DND-41 (cell line): ENCODE results near the gene DLX5.
"Not testable (repeated sequence)": the region's sequence is repeated elsewhere in the genome, so short reads cannot be mapped to it uniquely, and the experiment has no call there.

ENCODE experiments used
- ATAC-seq: fragments of 200-7000 bp; cut with Tn5 transposase; 3 replicates; pipeline ENCODE4 v1.9.1; 2021; ENCODE audit warnings: low read depth; ENCODE audit not compliant: insufficient read depth
- DNase-seq: peaks from one replicate; pipeline ENCODE4 v3.0.0-alpha.2; 2020
- H2AFZ ChIP-seq: 2 replicates; pipeline ENCODE4 v1.6.0; 2012; ENCODE audit warnings: low read depth, low read length
- H3K27ac ChIP-seq: 2 replicates; pipeline ENCODE4 v1.5.1; 2012; ENCODE audit warnings: low read length, inconsistent platforms
- H3K27me3 ChIP-seq: fragments of 200-600 bp; sonication (generic); 2 replicates; pipeline ENCODE4 v1.6.0; 2012; ENCODE audit warnings: low read length, mild to moderate bottlenecking, inconsistent platforms; ENCODE audit not compliant: insufficient read depth, poor library complexity
- H3K36me3 ChIP-seq: 2 replicates; pipeline ENCODE4 v1.5.1; 2012; ENCODE audit warnings: low read length, inconsistent platforms; ENCODE audit not compliant: insufficient read depth
- H3K4me1 ChIP-seq: 2 replicates; pipeline ENCODE4 v1.5.1; 2012; ENCODE audit warnings: mild to moderate bottlenecking, low read length; ENCODE audit not compliant: insufficient read depth
- H3K4me2 ChIP-seq: 2 replicates; pipeline ENCODE4 v1.6.0; 2012; ENCODE audit warnings: mild to moderate bottlenecking, moderate library complexity, low read length, inconsistent platforms; ENCODE audit not compliant: insufficient read depth
- H3K4me3 ChIP-seq, 2 experiments: fragments of 200-600 bp in 1 of 2; shearing (Covaris generic) in 1 of 2; 2 replicates each; pipeline ENCODE4 v1.5.1; 2012 to 2016; ENCODE audit warnings: inconsistent platforms in 2 of 2, low read length in 2 of 2, mild to moderate bottlenecking in 2 of 2, low read depth in 1 of 2, moderate library complexity in 1 of 2
- H3K79me2 ChIP-seq: 2 replicates; pipeline ENCODE4 v1.6.0; 2012; ENCODE audit warnings: low read length, inconsistent platforms; ENCODE audit not compliant: insufficient read depth
- H3K9ac ChIP-seq: 2 replicates; pipeline ENCODE4 v1.6.0; 2012; ENCODE audit warnings: low read depth, mild to moderate bottlenecking, inconsistent platforms, low read length, moderate library complexity
- H3K9me3 ChIP-seq: 2 replicates; pipeline ENCODE4 v1.5.1; 2012; ENCODE audit warnings: low read length, moderate library complexity, mild to moderate bottlenecking, inconsistent platforms; ENCODE audit not compliant: insufficient read depth, severe bottlenecking
- H4K20me1 ChIP-seq: 2 replicates; pipeline ENCODE4 v1.6.0; 2012; ENCODE audit warnings: low read length; ENCODE audit not compliant: insufficient read depth
- EZH2 ChIP-seq: IDR thresholded peaks from 3 replicates; pipeline ENCODE4 v1.6.1; 2012; ENCODE audit warnings: borderline replicate concordance, low read depth, mild to moderate bottlenecking, moderate library complexity, low read length, inconsistent platforms; ENCODE audit not compliant: severe bottlenecking
- TF ChIP-seq, protein P1 (sequence below): IDR thresholded peaks from 2 replicates; pipeline ENCODE4 v1.5.1; 2012; ENCODE audit warnings: borderline replicate concordance, low read length, moderate library complexity, mild to moderate bottlenecking; ENCODE audit not compliant: poor library complexity, severe bottlenecking; ENCODE audit errors: extremely low read depth

DLX5 gene

DNA sequence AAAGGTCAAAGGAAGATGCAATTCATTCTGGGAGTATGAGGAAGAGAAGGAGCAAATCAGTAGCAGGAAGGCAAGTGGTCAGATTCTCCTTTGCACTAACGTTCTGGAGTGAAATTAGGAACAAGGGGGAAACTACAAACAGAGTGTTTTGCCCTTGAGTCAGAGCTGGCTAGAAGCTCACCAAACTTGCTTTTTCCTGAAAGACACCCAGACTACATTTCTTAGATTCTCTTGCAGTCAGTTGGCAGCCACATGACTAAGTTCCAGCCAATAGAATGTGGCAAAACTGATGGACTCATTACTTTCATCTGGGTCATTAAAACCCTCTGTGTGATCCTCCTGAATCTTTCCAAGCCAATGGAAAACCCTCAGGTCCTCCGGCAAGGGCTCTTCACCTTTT is 18.6 kb upstream of the DLX5 start:
- no peak for ATAC-seq
- TF ChIP-seq, protein P1, sequence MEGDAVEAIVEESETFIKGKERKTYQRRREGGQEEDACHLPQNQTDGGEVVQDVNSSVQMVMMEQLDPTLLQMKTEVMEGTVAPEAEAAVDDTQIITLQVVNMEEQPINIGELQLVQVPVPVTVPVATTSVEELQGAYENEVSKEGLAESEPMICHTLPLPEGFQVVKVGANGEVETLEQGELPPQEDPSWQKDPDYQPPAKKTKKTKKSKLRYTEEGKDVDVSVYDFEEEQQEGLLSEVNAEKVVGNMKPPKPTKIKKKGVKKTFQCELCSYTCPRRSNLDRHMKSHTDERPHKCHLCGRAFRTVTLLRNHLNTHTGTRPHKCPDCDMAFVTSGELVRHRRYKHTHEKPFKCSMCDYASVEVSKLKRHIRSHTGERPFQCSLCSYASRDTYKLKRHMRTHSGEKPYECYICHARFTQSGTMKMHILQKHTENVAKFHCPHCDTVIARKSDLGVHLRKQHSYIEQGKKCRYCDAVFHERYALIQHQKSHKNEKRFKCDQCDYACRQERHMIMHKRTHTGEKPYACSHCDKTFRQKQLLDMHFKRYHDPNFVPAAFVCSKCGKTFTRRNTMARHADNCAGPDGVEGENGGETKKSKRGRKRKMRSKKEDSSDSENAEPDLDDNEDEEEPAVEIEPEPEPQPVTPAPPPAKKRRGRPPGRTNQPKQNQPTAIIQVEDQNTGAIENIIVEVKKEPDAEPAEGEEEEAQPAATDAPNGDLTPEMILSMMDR, result no peak
- no peak for TF ChIP-seq EZH2

DNA sequence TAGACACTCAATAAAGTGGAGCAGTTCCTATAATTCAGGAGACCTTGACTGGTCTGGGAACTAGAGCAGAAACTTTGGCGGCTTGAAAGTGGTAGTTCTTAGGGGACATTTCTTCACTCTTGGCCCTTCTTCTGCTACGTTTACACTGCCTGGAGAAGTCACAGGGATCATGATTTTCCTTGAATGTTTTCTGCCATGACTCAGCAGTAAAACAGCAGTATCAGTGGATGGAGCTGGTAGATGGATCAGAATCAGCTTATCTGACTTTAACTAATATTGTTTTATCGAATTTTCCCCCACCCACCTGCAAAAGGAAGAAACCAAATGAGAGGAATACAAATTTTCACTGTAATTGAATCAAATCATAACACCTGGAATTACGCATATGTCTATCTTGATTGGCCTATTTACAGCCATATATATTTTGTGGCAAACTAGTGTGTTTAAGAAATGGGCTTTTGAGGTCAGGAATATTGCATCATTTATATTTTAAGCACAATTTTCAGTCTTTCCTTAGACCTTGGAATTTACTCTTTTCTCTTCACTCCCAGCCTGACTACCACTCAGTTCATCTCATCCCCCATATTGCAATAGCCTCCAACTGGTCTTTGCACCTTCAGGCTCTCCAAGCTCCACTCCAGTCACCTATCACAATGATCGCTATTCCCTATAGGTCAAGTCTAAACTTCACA is 14.9 kb upstream of the DLX5 start:
- no peaks in the 10 kb centered on the region for H3K79me2 ChIP-seq
- no peaks in the 10 kb centered on the region for H3K9me3 ChIP-seq
- H4K20me1 ChIP-seq, result no peaks in the 10 kb centered on the region
- no peak for TF ChIP-seq EZH2
- TF ChIP-seq, protein P1, result no peak
- no peak overlapping the region for H2AFZ ChIP-seq
- no peak for DNase-seq
- H3K27me3 ChIP-seq, result no peaks in the 10 kb centered on the region
- no peak for ATAC-seq
- H3K36me3 ChIP-seq, result no peaks in the 10 kb centered on the region
- H3K4me3 ChIP-seq, result no peak overlapping the region
- H3K4me2 ChIP-seq, result no peak overlapping the region
- no peaks in the 10 kb centered on the region for H3K4me1 ChIP-seq
- no peak overlapping the region for H3K27ac ChIP-seq
- H3K9ac ChIP-seq, result no peak overlapping the region

More for the DNA sequence above, 18.6 kb upstream of the DLX5 start:
- H3K79me2 ChIP-seq, result no peaks in the 10 kb centered on the region
- H3K36me3 ChIP-seq, result no peaks in the 10 kb centered on the region
- H3K9me3 ChIP-seq, result no peaks in the 10 kb centered on the region
- no peak overlapping the region for H3K4me2 ChIP-seq
- no peaks in the 10 kb centered on the region for H4K20me1 ChIP-seq
- no peaks in the 10 kb centered on the region for H3K4me1 ChIP-seq
- no peak overlapping the region for H3K4me3 ChIP-seq
- H3K27ac ChIP-seq, result no peak overlapping the region
- no peak overlapping the region for H2AFZ ChIP-seq
- no peak overlapping the region for H3K9ac ChIP-seq
- DNase-seq, result no peak
- H3K27me3 ChIP-seq, result no peaks in the 10 kb centered on the region

DNA sequence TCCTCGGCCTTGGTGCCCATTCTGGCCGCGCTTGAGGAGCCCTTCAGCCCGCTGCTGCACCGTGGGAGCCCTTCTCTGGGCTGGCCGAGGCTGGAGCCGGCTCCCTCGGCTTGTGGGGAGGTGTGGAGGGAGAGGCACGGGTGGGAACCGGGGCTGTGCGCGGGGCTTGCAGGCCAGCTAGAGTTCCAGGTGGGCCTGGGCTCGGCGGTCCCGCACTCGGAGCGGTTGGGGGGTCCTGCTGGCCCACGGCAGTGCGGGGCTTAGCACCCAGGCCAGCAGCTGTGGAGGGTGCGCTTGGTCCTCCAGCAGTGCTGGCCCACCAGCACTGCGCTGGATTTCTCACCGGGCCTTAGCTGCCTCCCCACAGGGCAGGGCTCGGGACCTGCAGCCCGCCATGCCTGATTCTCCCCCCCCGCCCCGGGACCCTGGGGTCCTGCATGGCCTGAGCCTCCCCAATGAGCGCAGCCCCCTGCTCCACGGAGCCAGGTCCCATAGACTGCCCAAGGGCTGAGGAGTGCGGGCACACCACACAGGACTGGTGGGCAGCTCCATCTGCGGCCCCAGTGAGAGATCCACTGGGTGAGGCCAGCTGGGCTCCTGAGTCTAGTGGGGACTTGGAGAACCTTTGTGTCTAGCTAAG is 9.7 kb upstream of the DLX5 start:
- not testable (repeated sequence) for H4K20me1 ChIP-seq, H3K9ac ChIP-seq, H3K36me3 ChIP-seq, H3K9me3 ChIP-seq, H3K4me2 ChIP-seq, H3K79me2 ChIP-seq, DNase-seq, H2AFZ ChIP-seq, ATAC-seq, H3K27me3 ChIP-seq, H3K27ac ChIP-seq, H3K4me3 ChIP-seq, H3K4me1 ChIP-seq

DNA sequence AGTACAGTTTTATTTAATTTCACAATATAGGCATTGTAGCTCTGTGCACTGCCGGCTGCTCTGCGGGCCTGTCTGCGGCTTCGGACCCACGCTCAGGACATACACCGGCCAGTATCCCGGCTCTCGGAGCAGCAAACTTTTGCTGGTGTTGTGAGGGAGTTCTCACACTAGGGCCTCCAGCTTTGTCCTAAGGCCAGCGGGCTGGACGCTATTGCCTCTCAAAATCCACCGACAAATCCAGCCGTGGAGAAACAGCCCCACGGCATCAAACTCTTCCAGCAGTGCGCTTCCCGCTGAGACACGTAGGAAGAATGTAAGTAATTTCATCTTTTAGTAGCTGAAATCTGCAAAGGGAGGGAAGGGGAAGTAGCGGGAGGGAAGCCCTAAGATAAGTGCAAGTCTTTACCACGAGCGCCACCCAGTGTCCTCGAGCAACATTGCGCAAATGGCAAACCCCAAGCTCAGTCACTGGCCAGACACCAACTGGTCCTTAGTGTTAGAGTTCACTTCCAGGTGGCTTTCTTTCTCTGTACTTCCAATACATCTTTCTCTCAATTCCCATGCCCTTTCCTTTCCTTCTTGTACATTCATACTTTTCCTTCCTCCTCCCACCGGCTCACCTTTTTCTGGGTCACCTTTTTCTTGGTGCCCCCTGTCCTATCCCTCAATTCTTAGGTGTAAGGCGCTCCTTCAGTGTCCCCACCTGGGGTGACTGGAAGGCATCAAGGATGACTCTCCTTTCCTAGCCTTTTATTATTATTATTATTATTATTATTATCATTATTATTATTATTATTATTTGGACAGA is 3.0 kb upstream of the DLX5 start:
- H3K36me3 ChIP-seq, result no peaks in the 10 kb centered on the region
- TF ChIP-seq, protein P1, result peak; percentile 95
- no peak for TF ChIP-seq EZH2
- no peak overlapping the region for H2AFZ ChIP-seq
- no peak overlapping the region for H3K4me2 ChIP-seq
- H4K20me1 ChIP-seq, result no peaks in the 10 kb centered on the region
- H3K4me1 ChIP-seq, result no peaks in the 10 kb centered on the region
- no peak overlapping the region for H3K4me3 ChIP-seq
- ATAC-seq (peak; percentile 87), DNase-seq (peak; percentile 56)
- no peak overlapping the region for H3K9ac ChIP-seq
- no peaks in the 10 kb centered on the region for H3K79me2 ChIP-seq
- no peaks in the 10 kb centered on the region for H3K9me3 ChIP-seq
- peaks cover 10% of the 10 kb centered on the region for H3K27me3 ChIP-seq
- no peak overlapping the region for H3K27ac ChIP-seq
